Measurements from ENCODE around the gene PIGZ. TPM values are rescaled to one million over a fixed set of nuclear protein-coding genes. Genes with fewer than 3 reads are reported as not detected.
A peak's percentile ranks its signal among the peaks of the same experiment; 100 is the strongest.

Gene PIGZ
- total and polyA plus RNA-seq, 12 donors: 2.2 to 7.7 (median 6.0) TPM

DNA sequence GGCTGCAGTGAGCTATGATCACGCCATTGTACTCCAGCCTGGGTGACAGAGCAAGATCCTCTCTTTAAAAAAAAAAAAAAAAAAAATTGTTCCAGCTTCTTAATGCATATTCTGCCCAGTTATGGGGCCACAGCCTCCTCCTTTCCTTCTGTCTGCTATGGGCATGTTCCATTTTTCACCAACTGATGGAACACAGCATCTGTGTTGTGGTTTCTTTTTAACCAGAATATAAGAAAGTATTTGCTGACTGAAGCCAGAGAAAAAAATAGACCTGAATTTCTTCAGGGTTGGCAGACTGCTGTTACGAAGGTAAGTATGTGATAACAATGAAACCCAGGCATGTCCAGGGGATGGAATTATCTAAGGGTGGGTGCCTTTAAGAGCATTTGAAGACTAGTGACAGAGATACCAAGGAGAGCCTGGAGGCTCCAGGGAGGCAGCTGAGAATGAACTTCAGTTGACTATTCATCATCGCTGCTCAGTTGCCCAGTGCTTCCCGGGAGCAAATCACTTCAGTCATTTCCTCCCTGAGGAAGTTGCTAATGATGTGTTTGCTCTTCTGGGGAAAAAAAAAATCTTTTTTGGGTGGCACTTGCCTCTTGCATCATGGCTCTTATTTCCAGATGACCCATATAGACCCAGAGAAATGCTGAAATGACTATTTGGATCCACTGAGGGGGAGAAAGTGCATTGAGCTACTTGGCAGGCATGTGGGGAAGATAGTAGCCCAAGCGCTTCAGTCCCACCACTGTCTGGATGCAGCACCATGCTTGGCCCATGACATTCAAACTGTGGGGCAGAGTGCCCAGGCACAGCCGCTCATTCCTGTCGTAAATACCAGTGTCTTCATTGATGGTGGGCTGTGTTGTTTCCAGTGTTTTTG, 40.8 kb downstream of the PIGZ start:
- H3K36me3 ChIP-seq: peaks cover 0 to 91% (median 20%) of the 10 kb centered on the region in 9 donors
- ATAC-seq: no peak
- TF ChIP-seq, protein P1, sequence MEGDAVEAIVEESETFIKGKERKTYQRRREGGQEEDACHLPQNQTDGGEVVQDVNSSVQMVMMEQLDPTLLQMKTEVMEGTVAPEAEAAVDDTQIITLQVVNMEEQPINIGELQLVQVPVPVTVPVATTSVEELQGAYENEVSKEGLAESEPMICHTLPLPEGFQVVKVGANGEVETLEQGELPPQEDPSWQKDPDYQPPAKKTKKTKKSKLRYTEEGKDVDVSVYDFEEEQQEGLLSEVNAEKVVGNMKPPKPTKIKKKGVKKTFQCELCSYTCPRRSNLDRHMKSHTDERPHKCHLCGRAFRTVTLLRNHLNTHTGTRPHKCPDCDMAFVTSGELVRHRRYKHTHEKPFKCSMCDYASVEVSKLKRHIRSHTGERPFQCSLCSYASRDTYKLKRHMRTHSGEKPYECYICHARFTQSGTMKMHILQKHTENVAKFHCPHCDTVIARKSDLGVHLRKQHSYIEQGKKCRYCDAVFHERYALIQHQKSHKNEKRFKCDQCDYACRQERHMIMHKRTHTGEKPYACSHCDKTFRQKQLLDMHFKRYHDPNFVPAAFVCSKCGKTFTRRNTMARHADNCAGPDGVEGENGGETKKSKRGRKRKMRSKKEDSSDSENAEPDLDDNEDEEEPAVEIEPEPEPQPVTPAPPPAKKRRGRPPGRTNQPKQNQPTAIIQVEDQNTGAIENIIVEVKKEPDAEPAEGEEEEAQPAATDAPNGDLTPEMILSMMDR (IDR thresholded peaks at IDR 0.05): no peak
- no peaks in the 10 kb centered on the region for H3K9me3 ChIP-seq
- H3K4me3 ChIP-seq: no peak overlapping the region
- no peak overlapping the region for H3K27ac ChIP-seq
- no peak for DNase-seq
- H3K27me3 ChIP-seq: no peaks in the 10 kb centered on the region
- H3K4me1 ChIP-seq: no peaks in the 10 kb centered on the region
- WGBS, 2 donors: 92% methylated on average over 7 of the region's 7 CpGs
- intact Hi-C loops (cut with DNase I): no loop called here

DNA sequence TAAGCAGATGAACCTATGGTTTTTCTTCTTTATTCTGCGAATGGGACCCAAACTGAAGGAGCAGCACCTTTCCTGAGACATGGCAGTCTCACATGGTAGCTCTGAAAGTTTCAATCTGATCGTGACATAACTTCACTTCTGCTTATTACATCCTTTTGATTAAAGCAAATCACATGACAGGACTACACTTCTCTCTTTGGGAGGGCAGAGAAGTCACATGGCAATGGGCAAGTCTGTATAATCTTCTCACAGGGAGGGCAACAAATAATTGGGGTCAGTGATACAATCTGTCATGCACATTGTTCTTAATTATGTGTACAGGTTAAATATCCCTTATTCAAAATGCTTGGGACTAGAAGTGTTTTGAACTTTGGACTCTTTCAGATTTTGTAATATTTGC, 47.9 kb downstream of the PIGZ start:
- peak in 2 of 8 donors; percentile 10 to 25 for ATAC-seq
- peaks cover 0 to 14% (median 0%) of the 10 kb centered on the region in 11 donors for H3K9me3 ChIP-seq
- peaks cover 0 to 67% (median 0%) of the 10 kb centered on the region in 9 donors for H3K36me3 ChIP-seq
- no peaks in the 10 kb centered on the region for H3K27me3 ChIP-seq
- H3K4me3 ChIP-seq: no peak overlapping the region
- TF ChIP-seq, protein P1 (IDR thresholded peaks at IDR 0.05): no peak
- intact Hi-C loops (cut with DNase I): no loop called here
- DNase-seq: no peak
- WGBS, 2 donors: 59 to 84% methylated on average over 2 of the region's 2 CpGs
- no peaks in the 10 kb centered on the region for H3K4me1 ChIP-seq
- H3K27ac ChIP-seq: no peak overlapping the region

DNA sequence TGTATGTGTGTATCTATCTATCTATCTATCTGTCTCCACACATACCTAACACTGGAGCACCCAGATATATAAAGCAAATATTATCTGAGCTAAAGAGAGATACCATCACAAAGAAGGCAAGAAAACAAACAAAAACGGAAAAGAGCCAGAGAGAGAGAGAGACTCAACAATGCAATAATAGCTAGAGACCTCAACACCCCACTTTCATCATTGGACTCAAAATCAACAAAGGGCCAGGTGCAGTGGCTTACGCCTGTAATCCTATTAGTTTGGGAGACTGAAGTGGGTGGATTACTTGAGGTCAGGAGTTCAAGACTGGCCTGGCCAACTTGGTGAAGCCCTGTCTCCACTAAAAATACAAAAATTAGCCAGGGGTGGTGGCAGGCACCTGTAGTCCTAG, 49.7 kb downstream of the PIGZ start:
- TF ChIP-seq, protein P1 (IDR thresholded peaks at IDR 0.05): no peak
- Histone ChIP-seq H3K4me3 (no peak overlapping the region), H3K27ac (no peak overlapping the region), H3K4me1 (no peaks in the 10 kb centered on the region), H3K27me3 (no peaks in the 10 kb centered on the region), H3K36me3 (peaks cover 0 to 67% (median 8%) of the 10 kb centered on the region in 9 donors), H3K9me3 (peaks cover 0 to 14% (median 0%) of the 10 kb centered on the region in 11 donors)
- DNase-seq: no peak
- intact Hi-C loops (cut with DNase I): no loop called here
- no peak for ATAC-seq
- WGBS, 2 donors: 83 to 92% methylated on average over 2 of the region's 2 CpGs

DNA sequence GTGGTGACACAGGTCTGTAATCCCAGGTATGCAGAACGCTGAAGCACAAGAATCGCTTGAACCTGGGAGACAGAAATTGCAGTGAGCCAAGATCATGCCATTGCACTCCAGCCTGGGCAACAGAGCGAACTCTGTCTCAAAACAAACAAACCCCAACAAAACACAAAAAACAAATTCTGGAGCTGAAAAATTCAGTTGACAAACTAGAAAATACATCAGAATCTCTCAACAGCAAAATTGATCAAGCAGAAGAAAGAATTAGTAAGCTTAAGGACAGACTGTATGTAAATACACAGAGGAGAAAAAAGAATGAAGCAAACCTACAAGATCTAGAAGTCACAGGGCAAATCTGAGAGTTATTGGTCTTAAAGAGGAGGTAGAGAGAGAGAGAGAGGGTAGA, 51.6 kb downstream of the PIGZ start:
- Histone ChIP-seq H3K36me3 (peaks cover 0 to 58% (median 8%) of the 10 kb centered on the region in 9 donors), H3K4me3 (no peak overlapping the region), H3K27ac (no peak overlapping the region), H3K9me3 (peaks cover 0 to 14% (median 0%) of the 10 kb centered on the region in 11 donors), H3K4me1 (no peaks in the 10 kb centered on the region), H3K27me3 (no peaks in the 10 kb centered on the region)
- TF ChIP-seq, protein P1 (IDR thresholded peaks at IDR 0.05): no peak
- no peak for DNase-seq
- no peak for ATAC-seq
- intact Hi-C loops (cut with DNase I): no loop called here
- WGBS, 2 donors: 99% methylated on average over 3 of the region's 3 CpGs

Measured in heart right ventricle (tissue), 16 donors.